Activated CD8-positive, alpha-beta memory T cell treated with anti-CD3 and anti-CD28 coated beads, Interleukin-2, amount 50 U/mL, for 24 hours (primary cell): Measurements from ENCODE around the gene RAB11A.

Experiments
- DNase-seq: peaks from one replicate; pipeline ENCODE4 v3.0.0-alpha.2; 2020; ENCODE audit errors: extremely low read depth

Gene RAB11A

GRCh38 chr15:65939901-65940617 is 70.8 kb downstream of the RAB11A start:
- no peak for DNase-seq

- DNase-seq: no peak
Observed at GRCh38 chr15:65940618-65940909, 71.3 kb downstream of the RAB11A start.
